Lower lobe of right lung (tissue), 2 donors: ENCODE results near the gene SPATS2. TPM values are rescaled to one million over a fixed set of nuclear protein-coding genes. Genes with fewer than 3 reads are reported as not detected.

Source experiments
- ATAC-seq, 2 donors: fragments of 200-7000 bp; cut with Tn5 transposase; one replicate each; pipeline ENCODE4 v1.9.1; 2020 to 2022; ENCODE audit warnings: mild to moderate bottlenecking in 2 of 2, moderate library complexity in 2 of 2
- DNase-seq: peaks from one replicate; pipeline ENCODE4 v3.0.0-alpha.2; 2020
- H3K27ac ChIP-seq: fragments of 200-600 bp; one replicate; pipeline ENCODE4 v1.8.0; 2022
- H3K27me3 ChIP-seq: fragments of 200-600 bp; one replicate; pipeline ENCODE4 v1.8.0; 2022; ENCODE audit warnings: low read depth
- H3K36me3 ChIP-seq: fragments of 200-600 bp; one replicate; pipeline ENCODE4 v1.8.0; 2022; ENCODE audit warnings: mild to moderate bottlenecking
- H3K4me1 ChIP-seq: fragments of 200-600 bp; one replicate; pipeline ENCODE4 v1.8.0; 2022
- H3K4me3 ChIP-seq: fragments of 200-600 bp; one replicate; pipeline ENCODE4 v1.8.0; 2022; ENCODE audit warnings: mild to moderate bottlenecking
- H3K9me3 ChIP-seq: fragments of 200-600 bp; one replicate; pipeline ENCODE4 v1.8.0; 2022
- CTCF ChIP-seq: fragments of 200-600 bp; IDR thresholded peaks from one replicate; pipeline ENCODE4 v1.8.0; 2022; ENCODE audit warnings: antibody characterized with exemption, mild to moderate bottlenecking
- intact Hi-C: fragments of 100-400 bp; cut with DNase I; formaldehyde crosslinking; loops from one replicate; pipeline ENCODE4 v1.11.0; 2022
- total RNA-seq: library from RNA; stranded (reverse); fragmentation: NEBNext Ultra II Directional; extraction: Animal tissue kit (Norgen Biotek cat#: 25700); gene quantifications from one replicate; pipeline ENCODE4 v1.2.1, GENCODE V29; 2021
- donor health status: DM: no; HTN: yes; CAD: no; lungs with severe emphysema.

The SPATS2 gene
- total RNA-seq, 1 donor from 2014 or later: 17.3 TPM

- intact Hi-C loops: no loop called here
- H3K36me3 ChIP-seq: peaks cover 82% of the 10 kb centered on the region
Measured at GRCh38 chr12:49562233-49562632, 195.0 kb downstream of the SPATS2 start.

GRCh38 chr12:49562831-49563230, 195.6 kb downstream of the SPATS2 start:
- ATAC-seq: no peak
- no peak for DNase-seq
- Histone ChIP-seq H3K4me1 (peaks cover 15% of the 10 kb centered on the region), H3K36me3 (peaks cover 76% of the 10 kb centered on the region), H3K27ac (no peak overlapping the region), H3K9me3 (no peaks in the 10 kb centered on the region), H3K27me3 (no peaks in the 10 kb centered on the region), H3K4me3 (no peak overlapping the region)
- intact Hi-C loops: no loop called here
- no peak for TF ChIP-seq CTCF

More at GRCh38 chr12:49562233-49562632, 195.0 kb downstream of the SPATS2 start:
- ATAC-seq (no peak), DNase-seq (no peak)
- Histone ChIP-seq H3K27ac (no peak overlapping the region), H3K9me3 (no peaks in the 10 kb centered on the region), H3K4me1 (peaks cover 11% of the 10 kb centered on the region), H3K4me3 (no peak overlapping the region), H3K27me3 (no peaks in the 10 kb centered on the region)
- no peak for TF ChIP-seq CTCF

GRCh38 chr12:49563951-49564685, 196.9 kb downstream of the SPATS2 start:
- Histone ChIP-seq H3K27ac (no peak overlapping the region), H3K36me3 (peaks cover 63% of the 10 kb centered on the region), H3K4me1 (peaks cover 20% of the 10 kb centered on the region), H3K4me3 (no peak overlapping the region), H3K9me3 (no peaks in the 10 kb centered on the region), H3K27me3 (no peaks in the 10 kb centered on the region)
- TF ChIP-seq CTCF: no peak
- no peak for ATAC-seq
- no peak for DNase-seq
- intact Hi-C loops: no loop called here

GRCh38 chr12:49564686-49565405, 197.6 kb downstream of the SPATS2 start:
- H3K4me3 ChIP-seq: no peak overlapping the region
- H3K4me1 ChIP-seq: peaks cover 22% of the 10 kb centered on the region
- TF ChIP-seq CTCF: no peak
- no peaks in the 10 kb centered on the region for H3K27me3 ChIP-seq
- H3K9me3 ChIP-seq: no peaks in the 10 kb centered on the region
- ATAC-seq (no peak), DNase-seq (no peak)
- H3K27ac ChIP-seq: no peak overlapping the region
- intact Hi-C loops: no loop called here
- peaks cover 56% of the 10 kb centered on the region for H3K36me3 ChIP-seq

- Histone ChIP-seq H3K4me3 (no peak overlapping the region), H3K27ac (no peak overlapping the region), H3K36me3 (peaks cover 48% of the 10 kb centered on the region), H3K27me3 (no peaks in the 10 kb centered on the region), H3K4me1 (peaks cover 22% of the 10 kb centered on the region), H3K9me3 (no peaks in the 10 kb centered on the region)
- no peak for ATAC-seq
- intact Hi-C loops: no loop called here
- no peak for DNase-seq
- no peak for TF ChIP-seq CTCF
Measured at GRCh38 chr12:49565406-49566265, 198.4 kb downstream of the SPATS2 start.
